Kidney epithelial cell (primary cell): ENCODE measurements around the gene SLBP. TPM values are rescaled to one million over a fixed set of nuclear protein-coding genes. Genes with fewer than 3 reads are reported as not detected.

Experiments used
- DNase-seq: peaks from one replicate; pipeline ENCODE4 v3.0.0-alpha.2; 2010; ENCODE audit warnings: low read depth
- H3K27me3 ChIP-seq: 2 replicates; pipeline ENCODE4 v1.6.0; 2011; ENCODE audit warnings: low read length; ENCODE audit not compliant: control insufficient read depth, insufficient read depth
- H3K36me3 ChIP-seq: 2 replicates; pipeline ENCODE4 v1.5.1; 2011; ENCODE audit warnings: low read length; ENCODE audit not compliant: control insufficient read depth, insufficient read depth
- H3K4me3 ChIP-seq: 2 replicates; pipeline ENCODE4 v1.5.1; 2011; ENCODE audit warnings: low read depth, mild to moderate bottlenecking, control low read depth, low read length
- CTCF ChIP-seq: IDR thresholded peaks from 2 replicates; pipeline ENCODE4 v1.5.1; 2011; ENCODE audit warnings: mild to moderate bottlenecking, moderate library complexity, low read length, control low read depth, inconsistent platforms; ENCODE audit not compliant: insufficient read depth, poor library complexity, severe bottlenecking
- total RNA-seq: library from RNA; depleted of rRNA; stranded (reverse); fragments of >200 nt; gene quantifications from 2 replicates; pipeline ENCODE4 v1.2.3, GENCODE V29; 2015

SLBP gene
- total RNA-seq, 1 donor from 2014 or later: 74.8 TPM

- Histone ChIP-seq H3K27me3 (peaks cover 8% of the 10 kb centered on the region), H3K4me3 (no peak overlapping the region), H3K36me3 (no peaks in the 10 kb centered on the region)
- no peak for TF ChIP-seq CTCF
- no peak for DNase-seq
These were observed 35.5 kb upstream of the SLBP start for GRCh38 chr4:1747603-1747967.

GRCh38 chr4:1746919-1747602 is 34.9 kb upstream of the SLBP start:
- TF ChIP-seq CTCF: no peak
- no peaks in the 10 kb centered on the region for H3K36me3 ChIP-seq

GRCh38 chr4:1746265-1746691 is 34.2 kb upstream of the SLBP start:
- no peak for DNase-seq
- peak; percentile 98 for TF ChIP-seq CTCF
- Histone ChIP-seq H3K4me3 (no peak overlapping the region), H3K27me3 (peaks cover 8% of the 10 kb centered on the region), H3K36me3 (no peaks in the 10 kb centered on the region)

More at GRCh38 chr4:1746919-1747602, 34.9 kb upstream of the SLBP start:
- Histone ChIP-seq H3K27me3 (peaks cover 8% of the 10 kb centered on the region), H3K4me3 (no peak overlapping the region)
- DNase-seq: no peak

GRCh38 chr4:1745697-1746096 is 33.6 kb upstream of the SLBP start:
- DNase-seq: no peak
- no peak for TF ChIP-seq CTCF
- peaks cover 8% of the 10 kb centered on the region for H3K27me3 ChIP-seq
- no peak overlapping the region for H3K4me3 ChIP-seq
- H3K36me3 ChIP-seq: no peaks in the 10 kb centered on the region

GRCh38 chr4:1745165-1745564 is 33.0 kb upstream of the SLBP start:
- no peak for TF ChIP-seq CTCF
- Histone ChIP-seq H3K27me3 (peaks cover 8% of the 10 kb centered on the region), H3K36me3 (no peaks in the 10 kb centered on the region), H3K4me3 (no peak overlapping the region)
- no peak for DNase-seq

GRCh38 chr4:1744552-1744951 is 32.4 kb upstream of the SLBP start:
- Histone ChIP-seq H3K4me3 (no peak overlapping the region), H3K27me3 (peaks cover 8% of the 10 kb centered on the region), H3K36me3 (no peaks in the 10 kb centered on the region)
- TF ChIP-seq CTCF: no peak
- DNase-seq: no peak
